GM12892 (cell line): Measurements from ENCODE around the gene B4GALT2.

Experiments used
- POLR2A ChIP-seq: IDR thresholded peaks from 2 replicates; pipeline ENCODE4 v1.6.1; 2011; ENCODE audit warnings: low read depth, low read length, control low read depth
- POLR2AphosphoS5 ChIP-seq: IDR thresholded peaks from 2 replicates; pipeline ENCODE4 v1.6.1; 2011; ENCODE audit warnings: low read depth, low read length, control low read depth
- TAF1 ChIP-seq: IDR thresholded peaks from 2 replicates; pipeline ENCODE4 v1.6.1; 2011; ENCODE audit warnings: low read depth, mild to moderate bottlenecking, control low read depth, low read length, borderline replicate concordance

- TF ChIP-seq TAF1 (no peak), POLR2A (no peak), POLR2AphosphoS5 (no peak)
Measured at GRCh38 chr1:44040418-44040817, 61.4 kb downstream of the B4GALT2 start.
